GM18909 (cell line): ENCODE measurements around the gene SLC6A18.
"Not testable (repeated sequence)": the region's sequence is repeated elsewhere in the genome, so short reads cannot be mapped to it uniquely, and the experiment has no call there.

Source experiments
- ATAC-seq: cut with Tn5 transposase; IDR thresholded peaks from one replicate; pipeline ENCODE4 v1.9.1; 2021; ENCODE audit warnings: mild to moderate bottlenecking; ENCODE audit not compliant: unreplicated experiment, poor library complexity

The SLC6A18 gene

DNA sequence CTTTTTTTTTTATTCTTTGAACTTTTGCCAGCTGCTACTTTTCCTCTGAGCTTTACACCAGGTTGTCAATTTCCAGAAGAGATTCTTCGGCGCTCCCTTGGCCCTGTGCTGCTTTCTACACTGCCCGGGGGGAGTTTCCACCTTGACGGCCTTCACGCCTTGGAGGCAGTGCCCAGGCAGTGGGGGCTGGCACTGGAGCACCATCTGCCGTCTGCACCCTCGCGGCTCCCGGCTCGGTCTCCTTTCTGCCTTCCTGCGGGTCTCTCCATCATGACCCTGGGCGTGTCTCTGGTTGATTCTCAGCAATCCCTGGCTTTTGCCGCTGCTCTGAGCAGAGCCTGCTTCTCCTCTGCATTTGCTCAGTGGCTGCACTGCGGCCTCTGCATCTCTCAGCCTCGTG lies 2.9 kb downstream of the SLC6A18 start:
- no peak for ATAC-seq

DNA sequence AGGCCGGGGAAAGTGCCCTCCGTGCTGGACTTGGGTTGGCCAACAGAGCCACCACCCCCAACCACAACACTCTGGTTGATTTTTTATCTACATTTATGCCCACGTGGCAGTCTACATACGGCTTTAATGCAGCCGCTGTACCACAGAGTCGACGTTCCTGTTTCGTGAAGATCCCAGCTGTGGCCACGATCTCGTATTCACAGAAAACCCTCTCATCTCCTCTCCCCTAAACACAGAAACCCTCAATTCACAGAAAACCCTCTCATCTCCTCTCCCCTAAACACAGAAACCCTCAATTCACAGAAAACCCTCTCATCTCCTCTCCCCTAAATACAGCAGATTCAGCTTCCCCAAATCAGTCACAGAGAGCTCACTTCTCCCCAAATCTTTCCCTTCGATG lies 3.8 kb downstream of the SLC6A18 start:
- ATAC-seq = not testable (repeated sequence)

DNA sequence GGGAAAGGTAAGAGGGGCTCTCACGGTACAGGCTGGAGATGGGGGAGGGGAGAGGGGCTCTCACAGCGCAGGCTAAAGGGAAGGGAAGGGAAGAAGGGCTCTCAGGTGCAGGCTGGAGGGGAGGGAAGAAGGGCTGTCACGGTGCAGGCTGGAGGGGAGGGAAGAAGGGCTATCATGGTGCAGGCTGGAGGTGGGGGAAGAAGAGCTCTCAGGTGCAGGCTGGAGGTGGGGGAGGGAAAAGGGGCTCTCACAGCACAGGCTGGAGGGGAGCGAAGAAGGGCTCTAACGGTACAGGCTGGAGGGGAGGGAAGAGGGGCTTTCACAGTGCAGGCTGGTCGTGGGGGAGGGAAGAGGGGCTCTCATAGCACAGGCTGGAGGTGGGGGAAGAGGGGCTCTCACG lies 4.6 kb downstream of the SLC6A18 start:
- no peak for ATAC-seq

DNA sequence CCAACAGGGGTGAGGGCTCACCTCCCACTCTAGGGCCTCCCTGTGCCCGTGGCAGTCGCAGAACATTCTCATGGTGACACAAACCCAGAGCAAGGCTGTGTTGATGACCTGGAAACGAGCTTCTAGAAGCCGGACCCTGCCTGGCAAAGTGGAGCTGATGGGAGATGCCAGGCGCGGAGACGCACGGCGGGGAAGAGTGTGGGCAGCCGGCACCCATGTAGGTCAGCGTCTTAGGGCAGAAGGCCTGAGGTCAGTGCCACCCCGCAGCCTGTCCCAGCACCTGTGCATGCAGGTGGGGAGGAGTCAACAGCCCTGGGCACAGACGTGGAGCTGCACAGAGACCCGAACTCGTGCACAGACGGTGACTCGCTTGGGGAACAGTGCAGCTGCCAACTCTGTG lies 5.4 kb downstream of the SLC6A18 start:
- ATAC-seq = no peak

DNA sequence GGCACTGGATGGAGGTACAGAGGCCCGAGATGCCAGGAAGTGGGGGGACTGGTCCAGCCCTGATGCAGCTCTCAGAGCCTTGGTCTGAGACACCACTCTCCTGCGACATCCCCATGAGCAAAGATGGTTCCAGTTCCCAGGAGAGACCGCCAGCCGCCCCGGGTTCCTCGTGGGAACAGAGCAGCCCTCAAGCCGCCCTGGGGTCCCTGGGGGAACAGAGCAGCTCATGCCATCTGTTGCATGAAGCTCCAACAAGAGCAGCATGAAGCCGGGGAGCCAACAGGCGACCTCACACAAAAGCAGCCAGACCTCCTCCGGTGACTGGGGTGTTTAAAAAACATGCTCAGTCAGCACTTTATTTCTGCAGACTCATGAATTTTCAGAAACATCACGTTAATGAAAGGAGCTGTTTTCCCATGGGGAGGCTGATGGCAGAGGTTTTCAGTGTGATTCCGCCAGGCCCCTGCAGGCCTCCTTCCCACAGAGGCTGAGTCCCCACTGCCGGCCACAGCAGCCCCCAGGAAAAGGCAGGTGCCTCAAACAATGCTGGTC lies 6.2 kb downstream of the SLC6A18 start:
- ATAC-seq = no peak

DNA sequence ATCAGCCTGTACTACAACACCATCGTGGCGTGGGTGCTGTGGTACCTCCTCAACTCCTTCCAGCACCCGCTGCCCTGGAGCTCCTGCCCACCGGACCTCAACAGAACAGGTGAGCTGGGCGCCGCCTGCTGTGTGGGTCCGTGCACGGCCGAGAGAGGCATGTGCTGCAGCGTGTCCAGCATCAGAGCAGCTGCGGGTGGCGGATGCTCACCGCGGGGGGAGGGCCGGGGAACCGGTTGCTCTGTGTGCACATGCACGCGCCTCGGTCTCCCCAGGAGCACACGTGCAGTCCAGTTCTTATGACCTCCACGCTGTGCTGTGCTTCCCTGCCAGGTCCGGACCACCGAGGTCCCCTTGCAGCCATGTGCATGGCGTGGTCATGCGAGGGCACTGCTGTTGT lies 7.6 kb downstream of the SLC6A18 start:
- ATAC-seq = no peak

DNA sequence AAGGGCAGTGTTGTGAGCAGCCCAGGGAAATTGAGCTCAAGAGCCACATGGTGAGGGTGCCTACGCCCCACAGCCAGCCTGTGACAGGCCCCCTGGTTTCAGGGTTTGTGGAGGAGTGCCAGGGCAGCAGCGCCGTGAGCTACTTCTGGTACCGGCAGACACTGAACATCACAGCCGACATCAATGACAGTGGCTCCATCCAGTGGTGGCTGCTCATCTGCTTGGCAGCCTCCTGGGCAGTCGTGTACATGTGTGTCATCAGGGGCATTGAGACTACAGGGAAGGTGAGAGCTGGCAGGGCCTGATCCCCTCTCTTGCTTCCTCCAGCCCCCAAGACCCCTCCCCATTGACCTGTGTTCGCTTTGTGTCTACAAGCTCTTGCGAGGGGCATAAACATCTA lies 10.2 kb downstream of the SLC6A18 start:
- no peak for ATAC-seq

DNA sequence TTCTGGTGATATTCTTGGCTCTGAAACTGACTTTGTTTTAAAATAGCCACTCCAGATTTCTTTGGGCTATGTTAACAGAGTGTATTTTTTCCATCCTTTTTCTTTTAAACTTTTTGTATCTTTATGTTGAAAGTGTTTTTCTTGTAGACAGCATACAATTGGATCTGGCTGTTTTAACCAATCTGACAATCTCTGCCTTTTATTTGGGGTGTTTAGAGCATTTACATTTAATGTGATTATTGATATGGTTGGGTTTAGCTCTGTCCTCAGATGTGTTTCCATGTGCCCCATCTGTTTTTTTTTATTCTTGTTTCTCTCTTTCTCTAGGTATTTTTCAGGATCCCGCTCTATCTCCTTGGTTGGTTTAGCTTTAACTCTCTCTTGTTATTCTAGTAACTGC lies 10.7 kb downstream of the SLC6A18 start:
- no peak for ATAC-seq

DNA sequence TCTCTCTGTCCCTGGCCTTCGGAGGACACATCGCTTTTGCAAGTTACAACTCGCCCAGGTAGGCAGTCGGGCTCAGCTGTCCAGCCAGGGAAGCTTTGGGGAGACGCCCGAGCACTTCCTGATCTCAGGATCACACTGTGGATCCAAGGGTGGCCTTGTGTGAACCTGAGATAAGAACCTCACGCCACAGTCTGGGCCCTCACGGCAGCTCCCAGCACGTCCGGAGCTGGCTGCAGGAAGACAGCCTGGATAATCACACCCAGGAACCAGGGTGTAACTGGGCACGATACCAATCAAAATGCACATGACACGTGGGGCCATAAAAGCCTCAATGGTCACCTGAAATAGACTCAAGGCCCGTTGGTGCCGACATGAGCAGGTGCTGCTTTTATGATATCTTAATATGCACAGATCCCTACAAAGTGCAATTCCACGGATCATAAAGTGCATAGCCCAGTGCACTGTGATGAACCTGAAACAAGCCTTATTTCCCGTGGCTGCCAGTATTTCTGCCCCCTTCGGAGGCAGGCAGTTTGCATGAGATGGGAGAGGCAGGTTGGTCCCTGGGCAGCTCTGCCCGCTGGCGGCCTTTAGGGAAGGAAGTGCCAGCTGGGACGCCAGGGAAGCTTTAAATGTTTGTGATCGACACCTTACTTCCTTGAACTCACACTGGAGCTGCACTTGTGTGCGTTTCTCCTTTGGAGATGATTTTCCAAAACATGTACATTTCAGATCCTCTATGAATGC lies 14.5 kb downstream of the SLC6A18 start:
- no peak for ATAC-seq

DNA sequence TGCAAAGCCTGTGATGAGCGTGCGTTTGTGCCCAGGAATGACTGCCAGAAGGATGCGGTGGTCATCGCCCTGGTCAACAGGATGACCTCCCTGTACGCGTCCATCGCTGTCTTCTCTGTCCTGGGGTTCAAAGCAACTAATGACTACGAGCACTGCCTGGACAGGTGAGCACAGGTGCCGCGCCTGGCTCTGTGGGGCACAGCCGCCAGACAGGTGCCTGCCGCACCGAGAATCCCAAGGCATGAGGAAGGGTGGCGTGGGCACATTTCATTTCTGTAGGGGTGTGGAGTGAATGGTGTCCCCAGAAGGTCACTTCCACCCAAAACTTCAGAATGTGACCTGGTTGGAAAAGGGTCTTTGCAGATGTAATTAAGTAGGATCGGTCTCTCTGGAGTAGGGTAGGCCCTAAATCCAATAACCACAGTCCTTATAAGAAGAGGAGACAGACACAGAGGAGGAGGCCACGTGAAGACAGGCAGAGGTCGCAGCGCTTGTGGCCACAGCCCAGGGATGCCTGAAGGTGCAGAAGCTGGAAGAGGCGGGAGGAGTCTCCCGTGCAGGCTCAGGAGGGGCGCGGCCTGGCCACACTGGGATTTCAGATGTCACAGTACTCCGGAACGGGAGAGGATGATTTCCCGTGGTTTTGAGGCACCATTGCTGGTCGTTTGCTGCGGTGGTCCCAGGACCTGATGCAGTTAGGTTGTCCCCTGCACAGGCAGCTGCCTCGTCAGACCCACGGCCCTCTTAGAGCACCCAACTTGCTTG lies 15.5 kb downstream of the SLC6A18 start:
- no peak for ATAC-seq

DNA sequence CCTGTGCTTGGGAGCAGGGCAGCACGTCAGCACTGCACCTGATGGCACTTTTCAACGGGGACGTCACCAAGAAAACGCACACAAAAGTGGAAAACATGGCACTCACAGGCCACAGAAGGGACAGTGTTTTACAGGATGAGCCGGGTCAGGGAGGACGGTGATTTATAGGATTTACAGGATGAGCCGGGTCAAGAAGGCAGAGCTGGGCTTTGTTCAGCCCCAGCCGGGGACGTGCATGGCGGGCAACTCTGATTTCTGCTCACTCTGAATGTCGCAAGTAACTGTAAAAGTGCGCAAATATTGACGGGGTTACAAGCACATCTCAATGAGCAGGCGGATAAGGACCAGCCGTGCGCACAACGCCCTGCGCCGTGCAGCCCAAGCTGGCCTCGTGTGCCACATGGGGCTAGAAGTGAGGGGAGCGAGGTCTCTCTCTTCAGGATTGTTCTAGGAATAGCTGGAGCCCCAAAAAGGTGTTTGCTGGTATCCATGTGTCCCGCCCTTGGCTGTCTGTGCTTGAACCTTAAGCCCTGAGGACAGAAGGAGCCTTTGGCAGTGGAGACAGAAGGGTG lies 16.4 kb downstream of the SLC6A18 start:
- ATAC-seq = no peak

DNA sequence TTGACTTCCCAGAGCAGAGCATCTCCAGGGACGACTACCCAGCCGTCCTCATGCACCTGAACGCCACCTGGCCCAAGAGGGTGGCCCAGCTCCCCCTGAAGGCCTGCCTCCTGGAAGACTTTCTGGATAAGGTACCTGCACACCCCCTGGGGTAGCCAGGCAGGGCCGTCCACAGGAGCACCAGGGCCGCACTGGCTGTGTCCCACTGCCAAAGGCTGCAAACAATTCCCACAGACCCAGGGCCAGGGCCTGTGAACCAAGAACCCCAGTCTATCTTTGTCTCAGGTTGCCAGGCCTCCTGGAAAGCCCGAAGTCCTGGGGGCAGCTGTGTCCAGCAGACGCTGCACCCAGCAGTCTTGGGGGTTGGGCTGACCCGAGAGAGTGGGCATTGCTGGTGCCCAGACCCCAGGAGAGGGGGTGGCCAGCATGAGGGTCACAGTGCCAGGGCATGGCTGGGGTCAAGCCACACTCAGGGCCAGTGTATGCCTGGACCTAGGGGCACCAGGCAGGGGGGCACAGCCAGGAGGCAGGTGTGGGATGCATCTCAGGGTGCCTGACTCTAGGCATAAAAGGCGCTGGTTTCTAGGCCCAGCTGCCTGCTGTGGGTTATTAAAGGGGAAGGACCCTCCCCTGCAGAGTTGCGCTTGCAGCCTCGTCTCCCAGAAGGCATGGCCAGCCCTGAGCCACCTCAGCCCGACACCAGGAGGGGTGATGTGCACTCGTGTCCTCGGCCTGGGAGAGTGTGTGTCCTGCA lies 17.7 kb downstream of the SLC6A18 start:
- ATAC-seq = no peak

DNA sequence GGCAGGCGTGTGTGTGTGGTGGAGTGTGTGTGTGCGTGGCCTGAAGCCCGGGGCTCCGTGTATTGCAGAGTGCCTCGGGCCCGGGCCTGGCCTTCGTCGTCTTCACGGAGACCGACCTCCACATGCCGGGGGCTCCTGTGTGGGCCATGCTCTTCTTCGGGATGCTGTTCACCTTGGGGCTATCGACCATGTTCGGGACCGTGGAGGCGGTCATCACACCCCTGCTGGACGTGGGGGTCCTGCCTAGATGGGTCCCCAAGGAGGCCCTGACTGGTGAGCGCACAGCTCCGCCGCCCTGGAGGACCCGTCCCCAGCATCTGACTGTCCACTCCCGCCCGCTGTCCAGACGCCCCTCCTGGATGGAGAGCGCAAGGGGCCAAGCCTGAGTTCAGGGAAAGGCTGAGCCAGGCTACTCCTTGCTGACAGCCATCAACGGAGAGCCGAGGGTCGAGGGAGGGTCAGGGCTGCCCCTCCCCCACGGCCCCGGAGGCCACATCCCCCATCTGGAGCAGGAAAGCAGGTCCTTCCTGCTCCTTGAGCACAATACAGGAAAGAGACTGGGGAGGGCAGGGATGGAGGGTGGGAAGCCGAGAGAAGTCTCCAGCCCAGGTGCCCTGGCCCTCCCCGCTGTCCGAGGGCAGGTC lies 18.4 kb downstream of the SLC6A18 start:
- ATAC-seq = no peak

DNA sequence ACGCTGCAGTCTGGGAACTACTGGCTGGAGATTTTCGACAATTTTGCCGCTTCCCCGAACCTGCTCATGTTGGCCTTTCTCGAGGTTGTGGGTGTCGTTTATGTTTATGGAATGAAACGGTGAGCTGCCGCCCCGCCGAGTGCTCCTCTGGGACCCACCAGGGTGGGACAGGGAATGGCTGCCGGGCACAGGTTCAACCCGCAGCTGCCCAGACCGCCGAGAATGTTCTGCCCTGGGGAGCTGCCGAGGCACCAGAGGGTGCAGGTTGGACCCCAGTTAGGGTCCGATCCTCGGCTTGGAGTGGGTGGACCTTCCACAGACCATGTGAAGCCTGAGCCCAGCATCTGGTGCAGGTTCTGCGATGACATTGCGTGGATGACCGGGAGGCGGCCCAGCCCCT lies 19.1 kb downstream of the SLC6A18 start:
- no peak for ATAC-seq

DNA sequence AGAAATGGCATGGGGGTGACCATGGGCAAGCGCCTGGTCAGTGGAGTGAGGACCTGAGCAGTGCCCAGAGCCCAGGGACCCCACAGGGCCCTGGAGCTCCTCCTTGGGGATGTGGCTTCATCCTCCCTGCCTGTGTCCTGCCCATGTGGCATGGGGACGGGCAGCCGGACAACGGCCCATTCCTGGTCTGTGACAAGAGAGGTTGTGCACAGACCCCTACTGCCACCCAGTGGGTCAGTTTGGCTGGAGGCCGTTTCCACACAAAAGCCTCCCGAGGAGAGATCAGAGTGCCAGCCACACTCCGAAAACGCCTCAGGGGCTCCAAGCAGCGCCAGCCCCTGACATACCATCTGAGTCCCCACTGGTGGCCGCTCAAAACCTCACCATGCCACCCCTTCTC lies 19.8 kb downstream of the SLC6A18 start:
- no peak for ATAC-seq

DNA sequence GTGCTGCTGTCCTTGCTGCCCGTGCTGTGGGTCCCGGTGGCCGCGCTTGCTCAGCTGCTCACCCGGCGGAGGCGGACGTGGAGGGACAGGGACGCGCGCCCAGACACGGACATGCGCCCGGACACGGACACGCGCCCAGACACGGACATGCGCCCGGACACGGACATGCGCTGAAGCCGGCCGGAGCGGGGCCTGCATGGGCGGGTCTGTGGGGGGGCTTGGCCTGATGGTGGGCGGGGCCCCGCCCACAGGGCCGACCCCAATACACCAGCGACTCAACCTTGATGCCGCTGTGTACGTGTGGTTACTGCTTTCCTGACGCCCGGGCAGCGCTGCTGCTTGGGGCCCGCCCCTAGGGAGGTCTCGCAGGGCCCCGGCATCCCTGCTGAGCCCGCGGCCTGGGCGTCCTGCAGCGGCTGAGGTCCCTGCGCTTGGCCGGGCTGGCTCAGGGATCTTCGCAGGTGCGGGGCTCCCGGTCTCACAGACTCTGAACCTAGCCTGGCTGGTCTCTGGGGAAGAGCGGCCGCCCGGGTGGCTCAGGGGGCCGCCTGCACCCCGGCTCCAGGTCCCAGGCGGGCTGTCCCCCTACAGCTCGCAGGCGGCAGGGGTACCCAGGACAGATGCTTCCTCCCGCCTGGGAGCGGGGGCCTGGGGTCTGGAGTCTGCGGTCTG lies 20.9 kb downstream of the SLC6A18 start:
- no peak for ATAC-seq

DNA sequence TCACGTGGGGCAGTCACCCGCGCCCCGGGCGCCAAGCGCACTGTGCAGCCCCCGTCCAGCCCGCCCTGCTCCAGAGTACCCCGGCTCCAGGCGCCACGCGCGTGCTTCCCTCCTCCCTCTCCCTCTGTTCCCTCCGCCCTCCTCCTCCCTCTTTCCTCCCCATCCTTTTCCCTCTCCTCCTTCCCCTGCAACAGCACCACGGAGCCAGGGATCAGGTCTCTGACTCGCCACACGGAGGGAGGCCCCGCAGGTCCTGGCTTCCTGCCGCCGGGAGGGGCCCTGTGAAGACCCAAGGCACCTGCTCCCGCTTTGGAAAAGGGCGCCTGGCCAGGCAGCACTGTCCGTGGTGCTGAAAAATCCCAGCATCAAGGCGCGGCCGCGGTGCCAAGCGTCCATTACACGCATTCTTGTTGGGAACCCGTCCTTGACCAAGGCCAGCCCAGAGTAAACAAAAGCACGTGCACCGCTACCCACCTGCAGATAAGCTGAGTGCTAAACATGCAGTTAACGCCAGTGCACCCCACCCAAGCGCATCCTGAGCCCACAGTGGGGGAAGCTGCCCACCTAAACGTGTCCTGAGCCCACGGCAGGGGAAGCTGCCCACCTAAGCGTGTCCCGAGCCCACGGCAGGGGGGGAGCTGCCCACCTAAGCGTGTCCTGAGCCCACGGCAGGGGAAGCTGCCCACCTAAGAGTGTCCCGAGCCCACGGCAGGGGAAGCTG lies 21.7 kb downstream of the SLC6A18 start:
- no peak for ATAC-seq

DNA sequence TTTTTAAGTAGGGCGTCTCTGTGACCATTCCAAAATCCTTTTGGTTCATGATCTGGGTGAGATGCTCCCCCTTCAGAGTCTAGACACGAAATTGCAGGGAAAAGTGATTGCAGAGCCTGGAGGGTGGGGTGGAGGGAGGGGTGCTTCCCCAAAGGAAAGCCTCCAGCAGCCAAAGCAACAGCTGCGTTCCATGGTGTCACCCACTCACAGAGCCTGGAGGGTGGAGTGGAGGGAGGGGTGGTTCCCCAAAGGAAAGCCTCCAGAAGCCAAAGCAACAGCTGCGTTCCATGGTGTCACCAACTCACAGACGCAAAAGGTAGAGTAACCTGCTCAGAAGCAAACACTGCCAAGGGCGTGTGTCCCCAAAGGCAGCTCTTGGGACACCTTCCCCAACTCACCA lies 22.6 kb downstream of the SLC6A18 start:
- no peak for ATAC-seq
